ENCODE data around the gene HERC6. TPM values are rescaled to one million over a fixed set of nuclear protein-coding genes. Genes with fewer than 3 reads are reported as not detected.

HERC6 gene
- 0.26 and 0.32 TPM in 2 replicates for total RNA-seq (2021)
- percentile 19 among the genes with signal in this experiment for Bru-seq, nascent RNA
- percentile 17 among the genes with signal in this experiment for BruChase-seq, experiment 1, labeled RNA remaining after a 2-hour chase
- BruChase-seq, experiment 2, labeled RNA remaining after a 6-hour chase = percentile 15 among the genes with signal in this experiment
- long read RNA-seq = 0 reads

- intact Hi-C loops (cut with micrococcal nuclease; ENCODE audit: unreplicated experiment) = no loop called here
- Histone ChIP-seq H3K9me3 (ENCODE audit: low read depth, low read length, poor library complexity, severe bottlenecking) (no peaks in the 10 kb centered on the region), H3K4me1 (ENCODE audit: insufficient read depth, low read length, poor library complexity, severe bottlenecking) (no peaks in the 10 kb centered on the region), H3K4me3 (ENCODE audit: low read depth, low read length, poor library complexity, severe bottlenecking) (peak within 1 kb of the TSS; percentile 76), H3K27ac (ENCODE audit: low read depth, low read length, poor library complexity, severe bottlenecking) (no peak within 1 kb of the TSS), H3K27me3 (replicated peaks; ENCODE audit: insufficient read depth, low read depth, low read length, poor library complexity) (no peaks in the 10 kb centered on the region), H3K36me3 (ENCODE audit: insufficient read depth, low read length, poor library complexity, severe bottlenecking) (no peaks in the 10 kb centered on the region)
- TF ChIP-seq EZH2 (IDR thresholded peaks at IDR 0.05; ENCODE audit: borderline replicate concordance, low read depth, low read length, poor library complexity, severe bottlenecking) (no peak), CTCF (conservative IDR thresholded peaks at IDR 0.05; ENCODE audit: low read depth, low read length) (peak; percentile 56)
- CTCF ChIA-PET = no interaction called here
- BruUV-seq (replicated peaks) = no TSS peak
- POLR2A ChIA-PET (ENCODE audit: low non-redundant PET) = no interaction called here
- DNase-seq (ENCODE audit: low spot score) = peak; percentile 68
Measured at GRCh38 chr4:88378691-88379559, at the start of gene HERC6. HERC6 (plus strand) TSS chr4:88378852; CDS start chr4:88378922, 70 bp downstream.

GRCh38 chr4:88333741-88334405, 44.8 kb upstream of the HERC6 start:
- H3K27ac ChIP-seq (ENCODE audit: low read depth, low read length, poor library complexity, severe bottlenecking) = no peak overlapping the region
- no peaks in the 10 kb centered on the region for H3K36me3 ChIP-seq (ENCODE audit: insufficient read depth, low read length, poor library complexity, severe bottlenecking)
- no peaks in the 10 kb centered on the region for H3K4me1 ChIP-seq (ENCODE audit: insufficient read depth, low read length, poor library complexity, severe bottlenecking)
- H3K9me3 ChIP-seq (ENCODE audit: low read depth, low read length, poor library complexity, severe bottlenecking) = no peaks in the 10 kb centered on the region
- TF ChIP-seq CTCF (conservative IDR thresholded peaks at IDR 0.05; ENCODE audit: low read depth, low read length) (no peak), EZH2 (IDR thresholded peaks at IDR 0.05; ENCODE audit: borderline replicate concordance, low read depth, low read length, poor library complexity, severe bottlenecking) (no peak)
- no peak overlapping the region for H3K4me3 ChIP-seq (ENCODE audit: low read depth, low read length, poor library complexity, severe bottlenecking)
- intact Hi-C loops (cut with micrococcal nuclease; ENCODE audit: unreplicated experiment) = no loop called here
- BruUV-seq (replicated peaks) = no TSS peak
- ChIA-PET POLR2A (ENCODE audit: low non-redundant PET) (no interaction called here), CTCF (no interaction called here)
- H3K27me3 ChIP-seq (replicated peaks; ENCODE audit: insufficient read depth, low read depth, low read length, poor library complexity) = no peaks in the 10 kb centered on the region
- no peak for DNase-seq (ENCODE audit: low spot score)

GRCh38 chr4:88335092-88335665, 43.5 kb upstream of the HERC6 start:
- DNase-seq (ENCODE audit: low spot score) = no peak
- Histone ChIP-seq H3K4me3 (ENCODE audit: low read depth, low read length, poor library complexity, severe bottlenecking) (no peak overlapping the region), H3K27ac (ENCODE audit: low read depth, low read length, poor library complexity, severe bottlenecking) (no peak overlapping the region), H3K4me1 (ENCODE audit: insufficient read depth, low read length, poor library complexity, severe bottlenecking) (no peaks in the 10 kb centered on the region), H3K36me3 (ENCODE audit: insufficient read depth, low read length, poor library complexity, severe bottlenecking) (no peaks in the 10 kb centered on the region), H3K27me3 (replicated peaks; ENCODE audit: insufficient read depth, low read depth, low read length, poor library complexity) (no peaks in the 10 kb centered on the region), H3K9me3 (ENCODE audit: low read depth, low read length, poor library complexity, severe bottlenecking) (no peaks in the 10 kb centered on the region)
- no TSS peak for BruUV-seq (replicated peaks)
- CTCF ChIA-PET = no interaction called here
- intact Hi-C loops (cut with micrococcal nuclease; ENCODE audit: unreplicated experiment) = no loop called here
- POLR2A ChIA-PET (ENCODE audit: low non-redundant PET) = no interaction called here
- TF ChIP-seq CTCF (conservative IDR thresholded peaks at IDR 0.05; ENCODE audit: low read depth, low read length) = no peak
